ENCODE results near the gene APBB2. TPM values are rescaled to one million over a fixed set of nuclear protein-coding genes. Genes with fewer than 3 reads are reported as not detected.
"Not testable (repeated sequence)": the region's sequence is repeated elsewhere in the genome, so short reads cannot be mapped to it uniquely, and the experiment has no call there.

APBB2 gene
- total RNA-seq, 4 donors from 2014 or later, result 32.4 to 133 (median 92.1) TPM

DNA sequence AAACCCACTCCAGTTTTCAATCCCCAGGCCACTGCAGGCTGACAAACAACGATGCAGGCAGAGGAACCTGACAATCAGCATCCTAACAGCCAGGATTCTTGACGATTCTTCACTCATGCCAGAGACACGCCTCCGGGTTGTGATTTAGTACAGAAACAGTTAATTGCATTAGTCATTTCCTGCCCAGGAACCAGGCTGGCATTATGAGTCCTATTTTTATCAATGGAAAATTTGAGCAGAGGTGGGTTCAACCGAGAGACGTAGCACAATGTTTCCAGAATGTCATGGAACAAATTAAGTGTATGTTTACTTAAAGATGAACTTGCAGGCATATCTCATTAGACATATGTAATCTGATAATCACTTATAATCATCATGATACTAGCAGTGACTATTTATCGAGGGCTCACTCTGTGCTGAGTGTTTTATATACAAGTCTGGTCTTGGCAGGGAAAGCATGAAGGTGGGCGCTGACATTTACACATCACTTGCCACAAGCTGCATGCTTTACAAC is 304.9 kb downstream of the APBB2 start:
- TF ChIP-seq, protein P1, sequence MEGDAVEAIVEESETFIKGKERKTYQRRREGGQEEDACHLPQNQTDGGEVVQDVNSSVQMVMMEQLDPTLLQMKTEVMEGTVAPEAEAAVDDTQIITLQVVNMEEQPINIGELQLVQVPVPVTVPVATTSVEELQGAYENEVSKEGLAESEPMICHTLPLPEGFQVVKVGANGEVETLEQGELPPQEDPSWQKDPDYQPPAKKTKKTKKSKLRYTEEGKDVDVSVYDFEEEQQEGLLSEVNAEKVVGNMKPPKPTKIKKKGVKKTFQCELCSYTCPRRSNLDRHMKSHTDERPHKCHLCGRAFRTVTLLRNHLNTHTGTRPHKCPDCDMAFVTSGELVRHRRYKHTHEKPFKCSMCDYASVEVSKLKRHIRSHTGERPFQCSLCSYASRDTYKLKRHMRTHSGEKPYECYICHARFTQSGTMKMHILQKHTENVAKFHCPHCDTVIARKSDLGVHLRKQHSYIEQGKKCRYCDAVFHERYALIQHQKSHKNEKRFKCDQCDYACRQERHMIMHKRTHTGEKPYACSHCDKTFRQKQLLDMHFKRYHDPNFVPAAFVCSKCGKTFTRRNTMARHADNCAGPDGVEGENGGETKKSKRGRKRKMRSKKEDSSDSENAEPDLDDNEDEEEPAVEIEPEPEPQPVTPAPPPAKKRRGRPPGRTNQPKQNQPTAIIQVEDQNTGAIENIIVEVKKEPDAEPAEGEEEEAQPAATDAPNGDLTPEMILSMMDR (IDR thresholded peaks at IDR 0.05), result no peak
- TF ChIP-seq POLR2A (IDR thresholded peaks at IDR 0.05), result no peak
- no peaks in the 10 kb centered on the region for H3K9me3 ChIP-seq
- DNase-seq, result peak in 1 of 2 donors; percentile 25
- H3K27me3 ChIP-seq, result no peaks in the 10 kb centered on the region
- no peaks in the 10 kb centered on the region for H3K36me3 ChIP-seq
- H3K4me3 ChIP-seq, result no peak overlapping the region
- peak overlapping the region in 1 of 2 donors; percentile 27 for H3K27ac ChIP-seq
- H3K4me1 ChIP-seq, result no peaks in the 10 kb centered on the region
- intact Hi-C loops (cut with DNase I; ENCODE audit: low total_unique reads), result no loop called here

DNA sequence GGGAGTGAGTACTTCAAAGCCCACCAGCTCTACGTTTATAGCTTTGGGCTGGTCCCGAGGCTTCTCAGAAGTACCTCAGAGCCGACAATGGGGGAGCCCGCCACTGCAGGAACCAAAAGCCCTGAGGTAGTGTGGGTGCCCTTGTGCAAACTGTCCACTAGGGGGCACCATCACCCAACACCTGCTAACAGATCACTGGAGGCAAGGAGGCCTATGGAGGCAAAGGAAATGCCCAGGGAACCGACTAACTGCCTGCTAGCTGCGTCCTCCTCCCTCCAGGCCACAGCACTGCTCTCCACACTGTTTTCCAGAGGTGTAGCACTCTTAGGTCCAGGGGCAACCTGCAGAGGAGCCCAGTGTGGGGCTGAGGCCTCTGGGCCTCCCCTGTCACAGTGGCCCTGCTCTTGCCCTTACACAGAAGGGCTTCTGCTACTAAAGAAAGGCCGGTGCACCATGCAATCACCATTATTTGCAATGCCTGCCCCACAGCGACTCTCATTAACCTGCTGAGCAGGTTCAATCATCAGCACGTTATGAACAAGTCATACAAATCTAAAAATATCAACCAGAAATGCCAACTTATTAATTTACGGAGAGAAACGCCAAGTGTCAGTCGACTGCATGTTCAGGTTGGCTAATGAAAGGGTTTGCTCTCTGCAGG is 305.5 kb downstream of the APBB2 start:
- H3K27ac ChIP-seq, result no peak overlapping the region
- intact Hi-C loops (cut with DNase I; ENCODE audit: low total_unique reads), result no loop called here
- H3K27me3 ChIP-seq, result no peaks in the 10 kb centered on the region
- no peaks in the 10 kb centered on the region for H3K9me3 ChIP-seq
- DNase-seq, result peak; percentile 48 to 57
- H3K4me1 ChIP-seq, result no peaks in the 10 kb centered on the region
- no peaks in the 10 kb centered on the region for H3K36me3 ChIP-seq
- no peak overlapping the region for H3K4me3 ChIP-seq
- TF ChIP-seq, protein P1 (IDR thresholded peaks at IDR 0.05), result peak; percentile 59 to 76 (median 66)
- no peak for TF ChIP-seq POLR2A (IDR thresholded peaks at IDR 0.05)

DNA sequence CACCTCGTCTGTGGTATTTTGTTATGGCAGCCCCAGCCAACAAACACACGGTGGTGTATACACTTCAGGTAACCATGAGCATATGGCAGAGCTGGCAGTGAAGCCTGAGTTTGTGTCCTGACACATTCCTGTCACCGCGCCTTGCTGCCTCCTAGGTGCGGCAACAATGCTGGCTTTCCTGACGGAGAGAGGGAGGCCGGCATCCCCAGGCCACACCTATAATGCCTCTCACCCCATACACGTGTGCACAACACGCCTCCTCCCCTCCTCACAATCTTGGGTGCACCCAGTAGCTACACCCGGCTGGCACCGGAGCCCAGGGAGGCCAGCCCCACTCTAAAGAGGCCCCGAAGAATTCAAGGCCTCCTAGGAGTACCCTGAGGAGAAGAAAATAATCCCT is 306.0 kb downstream of the APBB2 start:
- Histone ChIP-seq H3K36me3 (no peaks in the 10 kb centered on the region), H3K9me3 (no peaks in the 10 kb centered on the region), H3K4me3 (no peak overlapping the region), H3K4me1 (no peaks in the 10 kb centered on the region), H3K27ac (no peak overlapping the region), H3K27me3 (no peaks in the 10 kb centered on the region)
- intact Hi-C loops (cut with DNase I; ENCODE audit: low total_unique reads), result no loop called here
- no peak for DNase-seq
- no peak for TF ChIP-seq POLR2A (IDR thresholded peaks at IDR 0.05)
- TF ChIP-seq, protein P1 (IDR thresholded peaks at IDR 0.05), result no peak

DNA sequence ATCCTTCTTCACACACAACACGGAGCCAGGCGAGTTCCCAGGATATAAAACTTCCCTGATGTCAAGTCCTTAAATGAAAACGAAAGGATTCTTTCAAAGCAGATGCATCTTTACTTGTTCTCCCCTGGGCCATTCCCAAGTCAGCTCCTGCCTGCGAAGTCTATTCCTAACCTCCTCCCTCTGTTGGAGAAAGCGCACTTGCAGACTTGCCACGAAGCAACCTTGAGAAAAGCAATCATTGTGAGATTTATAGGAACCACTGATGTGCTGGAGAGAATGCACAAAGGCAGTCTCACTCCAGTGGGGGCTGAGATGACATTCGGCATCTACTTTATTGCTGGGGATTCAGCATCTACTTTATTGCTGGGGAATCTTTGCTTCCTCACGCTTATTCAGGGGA is 308.9 kb downstream of the APBB2 start:
- TF ChIP-seq POLR2A (IDR thresholded peaks at IDR 0.05), result no peak
- TF ChIP-seq, protein P1 (IDR thresholded peaks at IDR 0.05), result no peak
- intact Hi-C loops (cut with DNase I; ENCODE audit: low total_unique reads), result no loop called here
- no peaks in the 10 kb centered on the region for H3K36me3 ChIP-seq

DNA sequence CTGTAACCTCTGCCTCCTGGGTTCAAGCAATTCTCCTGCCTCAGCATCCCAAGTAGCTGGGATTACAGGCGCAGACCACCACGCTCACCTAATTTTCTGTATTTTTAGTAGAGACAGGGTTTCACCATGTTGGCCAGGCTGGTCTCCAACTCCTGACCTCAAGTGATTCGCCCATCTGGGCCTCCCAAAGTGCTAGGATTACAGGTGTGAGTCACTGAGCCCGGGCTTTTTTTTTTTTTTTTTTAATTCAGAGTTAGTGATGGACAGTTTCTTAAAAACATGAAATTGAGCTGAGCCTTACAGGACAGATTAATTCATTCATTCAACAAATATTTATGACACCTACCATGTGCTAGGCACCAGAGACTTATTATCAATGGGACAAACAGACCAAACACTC is 313.8 kb downstream of the APBB2 start:
- H3K4me3 ChIP-seq; DNase-seq; H3K4me1 ChIP-seq; intact Hi-C loops (cut with DNase I; ENCODE audit: low total_unique reads); H3K27me3 ChIP-seq; H3K9me3 ChIP-seq; H3K36me3 ChIP-seq; H3K27ac ChIP-seq: not testable (repeated sequence)

More for the DNA sequence above, 308.9 kb downstream of the APBB2 start:
- H3K4me3 ChIP-seq, result no peak overlapping the region
- H3K27ac ChIP-seq, result no peak overlapping the region
- H3K4me1 ChIP-seq, result no peaks in the 10 kb centered on the region
- no peaks in the 10 kb centered on the region for H3K27me3 ChIP-seq
- no peak for DNase-seq
- H3K9me3 ChIP-seq, result no peaks in the 10 kb centered on the region
